GM23338 (cell line): ENCODE results near the gene PPP6R2. TPM values are rescaled to one million over a fixed set of nuclear protein-coding genes. Genes with fewer than 3 reads are reported as not detected.
"Not testable (repeated sequence)": the region's sequence is repeated elsewhere in the genome, so short reads cannot be mapped to it uniquely, and the experiment has no call there.

Source experiments
- ATAC-seq: fragments of 200-7000 bp; cut with Tn5 transposase; 3 replicates; pipeline ENCODE4 v1.9.1; 2020
- DNase-seq: peaks from one replicate; pipeline ENCODE4 v3.0.0-alpha.2; 2015; ENCODE audit warnings: low spot score
- H2AFZ ChIP-seq: fragments of 200-600 bp; sonication (generic); 2 replicates; pipeline ENCODE4 v1.8.0; 2016; ENCODE audit warnings: antibody characterized with exemption, mild to moderate bottlenecking, moderate library complexity
- H3F3A ChIP-seq: fragments of 200-600 bp; sonication (generic); replicated peaks from 2 replicates; pipeline ENCODE4 v1.8.0; 2017; ENCODE audit warnings: antibody characterized with exemption, mixed run types, low read depth
- H3K27ac ChIP-seq: fragments of 200-600 bp; sonication (generic); 2 replicates; pipeline ENCODE4 v1.6.1; 2016; ENCODE audit warnings: low read depth
- H3K27me3 ChIP-seq: fragments of 200-600 bp; sonication (generic); 2 replicates; pipeline ENCODE4 v1.8.0; 2016; ENCODE audit warnings: mild to moderate bottlenecking, mixed run types, moderate library complexity; ENCODE audit not compliant: insufficient read depth
- H3K36me3 ChIP-seq: fragments of 200-600 bp; sonication (generic); 2 replicates; pipeline ENCODE4 v1.8.0; 2016; ENCODE audit warnings: mild to moderate bottlenecking; ENCODE audit not compliant: insufficient read depth
- H3K4me1 ChIP-seq: fragments of 200-600 bp; sonication (generic); 2 replicates; pipeline ENCODE4 v1.8.0; 2016; ENCODE audit warnings: mild to moderate bottlenecking, moderate library complexity; ENCODE audit not compliant: insufficient read depth
- H3K4me2 ChIP-seq: fragments of 200-600 bp; sonication (generic); 2 replicates; pipeline ENCODE4 v1.7.1; 2017; ENCODE audit warnings: mixed run types
- H3K4me3 ChIP-seq: fragments of 200-600 bp; sonication (generic); 2 replicates; pipeline ENCODE4 v1.6.1; 2016; ENCODE audit warnings: mixed run types
- H3K79me2 ChIP-seq: fragments of 200-600 bp; sonication (generic); replicated peaks from 2 replicates; pipeline ENCODE4 v1.8.0; 2017; ENCODE audit warnings: mild to moderate bottlenecking; ENCODE audit not compliant: insufficient read depth
- H3K9me2 ChIP-seq: fragments of 200-600 bp; sonication (generic); 2 replicates; pipeline ENCODE4 v1.8.0; 2017; ENCODE audit not compliant: insufficient read depth
- H4K20me1 ChIP-seq: fragments of 200-600 bp; sonication (generic); replicated peaks from 2 replicates; pipeline ENCODE4 v1.8.0; 2017; ENCODE audit warnings: mild to moderate bottlenecking; ENCODE audit not compliant: insufficient read depth
- H3K27ac Mint-ChIP-seq: 2 replicates; pipeline ENCODE4 v1.8.0; 2020; ENCODE audit warnings: inconsistent platforms, mild to moderate bottlenecking, moderate library complexity, mixed read lengths
- H3K27me3 Mint-ChIP-seq: 3 replicates; pipeline ENCODE4 v1.8.0; 2022; ENCODE audit warnings: low read depth, mild to moderate bottlenecking, moderate library complexity, mixed read lengths, inconsistent platforms; ENCODE audit not compliant: insufficient read depth, poor library complexity
- H3K36me3 Mint-ChIP-seq: 3 replicates; pipeline ENCODE4 v1.8.0; 2021; ENCODE audit warnings: low read depth, mild to moderate bottlenecking, inconsistent platforms, moderate library complexity, mixed read lengths
- H3K4me1 Mint-ChIP-seq: 3 replicates; pipeline ENCODE4 v1.8.0; 2020; ENCODE audit warnings: mild to moderate bottlenecking, inconsistent platforms, mixed read lengths
- H3K4me3 Mint-ChIP-seq: 3 replicates; pipeline ENCODE4 v1.8.0; 2021; ENCODE audit warnings: moderate library complexity, mild to moderate bottlenecking, inconsistent platforms, mixed read lengths
- H3K9me3 Mint-ChIP-seq: 3 replicates; pipeline ENCODE4 v1.8.0; 2020; ENCODE audit warnings: moderate library complexity, mild to moderate bottlenecking, inconsistent platforms, mixed read lengths
- CTCF ChIP-seq, 2 experiments: fragments of 200-600 bp in 1 of 2; sonication (generic) in 1 of 2; conservative IDR thresholded peaks; 2 replicates each; pipeline versions ENCODE4 v1.5.1 to v1.6.1; 2016 to 2017; ENCODE audit warnings: antibody characterized with exemption in 2 of 2, low read depth in 2 of 2, mild to moderate bottlenecking in 2 of 2, moderate library complexity in 1 of 2
- ETS1 ChIP-seq: IDR thresholded peaks from 2 replicates; pipeline ENCODE4 v1.6.1; 2016; ENCODE audit warnings: antibody characterized with exemption
- JUNB ChIP-seq: IDR thresholded peaks from one replicate; pipeline ENCODE4 v1.6.1; 2016; ENCODE audit warnings: antibody characterized with exemption; ENCODE audit not compliant: unreplicated experiment
- NANOG ChIP-seq: IDR thresholded peaks from 2 replicates; pipeline ENCODE4 v1.6.1; 2016; ENCODE audit warnings: antibody characterized with exemption, borderline replicate concordance
- ZNF331 ChIP-seq: fragments of 250-450 bp; sonication (Bioruptor Pico); IDR thresholded peaks from 2 replicates; pipeline ENCODE4 v1.5.0; 2020; ENCODE audit warnings: low read depth, mild to moderate bottlenecking, moderate library complexity
- ZNF462 ChIP-seq: fragments of 250-450 bp; sonication (Bioruptor Pico); IDR thresholded peaks from 2 replicates; pipeline ENCODE4 v1.5.0; 2020; ENCODE audit warnings: mild to moderate bottlenecking, moderate library complexity
- polyA plus RNA-seq: library from polyadenylated mRNA; unstranded; fragments of >200 nt; fragmentation: Nextera tagmentation; extraction: Ambion mirVana; gene quantifications from 2 replicates; pipeline ENCODE4 v1.2.1, GENCODE V29; 2016
- total RNA-seq: library from RNA; depleted of rRNA; stranded (reverse); fragments of >200 nt; shearing (Covaris generic); gene quantifications from 2 replicates; pipeline ENCODE4 v1.2.3, GENCODE V29; 2014
- TF ChIP-seq, protein P1 (sequence below): IDR thresholded peaks from one replicate; pipeline ENCODE4 v1.6.1; 2018; ENCODE audit warnings: antibody characterized with exemption; ENCODE audit not compliant: unreplicated experiment

The PPP6R2 gene
- total and polyA plus RNA-seq, 2 experiments from 2014 or later, result 11.9 to 45.8 TPM

DNA sequence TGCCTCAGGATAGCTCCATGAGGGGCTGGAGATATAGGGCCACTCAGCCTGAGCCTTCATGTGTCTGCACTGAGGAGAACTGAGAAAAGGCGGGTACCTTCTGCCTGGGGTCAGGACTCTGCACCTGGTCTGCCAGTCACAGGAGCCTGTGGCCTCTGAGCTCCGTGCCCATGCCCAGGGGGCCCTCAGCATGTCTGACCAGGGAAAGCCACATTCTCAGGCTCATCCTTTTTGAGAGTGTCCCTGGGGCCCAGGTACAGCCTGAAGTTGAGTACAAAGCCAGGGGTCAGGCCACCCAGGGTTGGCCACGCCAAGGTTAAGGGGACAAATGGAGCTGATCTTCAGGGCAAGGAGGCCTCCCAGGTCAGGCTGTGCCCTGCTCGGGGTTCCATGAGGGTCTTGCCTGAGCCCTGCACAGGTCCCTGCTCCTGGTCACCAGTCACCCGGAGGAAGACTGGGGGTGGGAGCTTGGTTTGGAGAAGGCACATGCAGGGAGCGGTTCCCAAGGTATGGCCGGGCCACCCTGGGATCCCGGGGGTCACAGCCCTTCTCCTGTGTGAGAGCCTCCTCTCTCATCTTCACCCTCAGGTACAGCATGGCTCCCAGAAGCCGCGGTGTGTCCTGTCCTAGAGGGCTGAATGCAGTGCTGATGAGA lies 22.3 kb upstream of the PPP6R2 start:
- peaks cover 7% of the 10 kb centered on the region for H3K27me3 ChIP-seq
- H2AFZ ChIP-seq, result no peak overlapping the region
- Mint-ChIP-seq H3K9me3 (no peaks in the 10 kb centered on the region), H3K36me3 (no peaks in the 10 kb centered on the region; the same call in 2 of the 3 replicates), H3K4me1 (0 out of 3 replicates have a peak, but pooled peaks cover under 1% of the 10 kb centered on the region), H3K4me3 (no peak overlapping the region; the same call in 2 of the 3 replicates), H3K27me3 (peaks cover 16% of the 10 kb centered on the region), H3K27ac (no peak overlapping the region)
- TF ChIP-seq JUNB (no peak), NANOG (no peak), CTCF (conservative IDR thresholded peaks at IDR 0.05; ENCODE audit: low read depth in 2 of 2) (no peak), ZNF462 (CRISPR knock-in tag) (no peak), ZNF331 (CRISPR knock-in tag) (no peak), ETS1 (no peak)
- TF ChIP-seq, protein P1, sequence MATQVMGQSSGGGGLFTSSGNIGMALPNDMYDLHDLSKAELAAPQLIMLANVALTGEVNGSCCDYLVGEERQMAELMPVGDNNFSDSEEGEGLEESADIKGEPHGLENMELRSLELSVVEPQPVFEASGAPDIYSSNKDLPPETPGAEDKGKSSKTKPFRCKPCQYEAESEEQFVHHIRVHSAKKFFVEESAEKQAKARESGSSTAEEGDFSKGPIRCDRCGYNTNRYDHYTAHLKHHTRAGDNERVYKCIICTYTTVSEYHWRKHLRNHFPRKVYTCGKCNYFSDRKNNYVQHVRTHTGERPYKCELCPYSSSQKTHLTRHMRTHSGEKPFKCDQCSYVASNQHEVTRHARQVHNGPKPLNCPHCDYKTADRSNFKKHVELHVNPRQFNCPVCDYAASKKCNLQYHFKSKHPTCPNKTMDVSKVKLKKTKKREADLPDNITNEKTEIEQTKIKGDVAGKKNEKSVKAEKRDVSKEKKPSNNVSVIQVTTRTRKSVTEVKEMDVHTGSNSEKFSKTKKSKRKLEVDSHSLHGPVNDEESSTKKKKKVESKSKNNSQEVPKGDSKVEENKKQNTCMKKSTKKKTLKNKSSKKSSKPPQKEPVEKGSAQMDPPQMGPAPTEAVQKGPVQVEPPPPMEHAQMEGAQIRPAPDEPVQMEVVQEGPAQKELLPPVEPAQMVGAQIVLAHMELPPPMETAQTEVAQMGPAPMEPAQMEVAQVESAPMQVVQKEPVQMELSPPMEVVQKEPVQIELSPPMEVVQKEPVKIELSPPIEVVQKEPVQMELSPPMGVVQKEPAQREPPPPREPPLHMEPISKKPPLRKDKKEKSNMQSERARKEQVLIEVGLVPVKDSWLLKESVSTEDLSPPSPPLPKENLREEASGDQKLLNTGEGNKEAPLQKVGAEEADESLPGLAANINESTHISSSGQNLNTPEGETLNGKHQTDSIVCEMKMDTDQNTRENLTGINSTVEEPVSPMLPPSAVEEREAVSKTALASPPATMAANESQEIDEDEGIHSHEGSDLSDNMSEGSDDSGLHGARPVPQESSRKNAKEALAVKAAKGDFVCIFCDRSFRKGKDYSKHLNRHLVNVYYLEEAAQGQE, result no peak
- H3K9me2 ChIP-seq, result no peaks in the 10 kb centered on the region
- H4K20me1 ChIP-seq, result no peaks in the 10 kb centered on the region
- H3K79me2 ChIP-seq, result no peaks in the 10 kb centered on the region
- no peak overlapping the region for H3K27ac ChIP-seq
- H3K4me1 ChIP-seq, result no peaks in the 10 kb centered on the region; the same call in 1 of the 2 replicates
- H3F3A ChIP-seq, result no peaks in the 10 kb centered on the region
- no peak for DNase-seq
- H3K4me3 ChIP-seq, result no peak overlapping the region
- no peaks in the 10 kb centered on the region for H3K36me3 ChIP-seq
- ATAC-seq, result no peak
- no peak overlapping the region for H3K4me2 ChIP-seq

- not testable (repeated sequence) for H3K36me3 ChIP-seq, H3K36me3 Mint-ChIP-seq, H3K4me3 Mint-ChIP-seq, H3K79me2 ChIP-seq, H3K9me3 Mint-ChIP-seq, H3K4me1 Mint-ChIP-seq, H2AFZ ChIP-seq, H3K4me1 ChIP-seq, H4K20me1 ChIP-seq, ATAC-seq, H3K27ac ChIP-seq, H3K27ac Mint-ChIP-seq, H3K4me3 ChIP-seq, H3K9me2 ChIP-seq, H3F3A ChIP-seq, DNase-seq, H3K4me2 ChIP-seq
- peaks cover 15% of the 10 kb centered on the region for H3K27me3 ChIP-seq
- peaks cover 23% of the 10 kb centered on the region for H3K27me3 Mint-ChIP-seq
Observed at GRCh38 chr22:50322382-50323104, 20.6 kb upstream of the PPP6R2 start.
